CD14-positive monocyte (primary cell): Measurements from ENCODE around the gene VWC2. TPM values are rescaled to one million over a fixed set of nuclear protein-coding genes. Genes with fewer than 3 reads are reported as not detected.

Experiments
- DNase-seq, 3 donors: peaks; one replicate each; pipeline ENCODE4 v3.0.0-alpha.2; 2011 to 2022
- H2AFZ ChIP-seq: 2 replicates; pipeline ENCODE4 v1.6.0; 2012; ENCODE audit warnings: mild to moderate bottlenecking, low read depth, low read length, inconsistent platforms; ENCODE audit not compliant: insufficient read depth, poor library complexity, severe bottlenecking
- H3K27ac ChIP-seq, 2 donors: 1 replicate in 1 of 2; 2 replicates in 1 of 2; pipeline ENCODE4 v1.5.1; 2012 to 2013; ENCODE audit warnings: low read length in 2 of 2, control low read depth in 1 of 2, inconsistent platforms in 1 of 2, low read depth in 1 of 2, mild to moderate bottlenecking in 1 of 2
- H3K27me3 ChIP-seq, 2 donors: one replicate each; pipeline versions ENCODE4 v1.6.0 to v1.6.1; 2011 to 2013; ENCODE audit warnings: low read length in 2 of 2; ENCODE audit not compliant: control insufficient read depth in 2 of 2, insufficient read depth in 2 of 2
- H3K36me3 ChIP-seq, 2 donors: replicated peaks in 1 of 2; 1 replicate in 1 of 2; 2 replicates in 1 of 2; pipeline versions ENCODE4 v1.5.1 to v1.6.1; 2012 to 2013; ENCODE audit warnings: low read length in 2 of 2, control low read depth in 1 of 2, inconsistent platforms in 1 of 2, mild to moderate bottlenecking in 1 of 2; ENCODE audit not compliant: insufficient read depth in 2 of 2, control insufficient read depth in 1 of 2
- H3K4me1 ChIP-seq, 2 donors: 1 replicate in 1 of 2; 2 replicates in 1 of 2; pipeline versions ENCODE4 v1.5.1 to v1.6.1; 2012 to 2013; ENCODE audit warnings: low read length in 2 of 2, control low read depth in 1 of 2, inconsistent platforms in 1 of 2, mild to moderate bottlenecking in 1 of 2, moderate library complexity in 1 of 2; ENCODE audit not compliant: insufficient read depth in 2 of 2, control insufficient read depth in 1 of 2
- H3K4me2 ChIP-seq: replicated peaks from 2 replicates; pipeline ENCODE3; 2012; ENCODE audit warnings: low read length, moderate library complexity, mild to moderate bottlenecking; ENCODE audit not compliant: poor library complexity, severe bottlenecking; ENCODE audit errors: extremely low read depth
- H3K4me3 ChIP-seq, 3 experiments: fragments of 200-600 bp in 1 of 3; sonication (generic) in 1 of 3; replicated peaks in 1 of 3; 1 replicate in 2 of 3; 2 replicates in 1 of 3; pipeline ENCODE4 v1.5.1; 2011 to 2013; ENCODE audit warnings: low read length in 3 of 3, mild to moderate bottlenecking in 3 of 3, control low read depth in 2 of 3, low read depth in 2 of 3, inconsistent platforms in 1 of 3, moderate library complexity in 1 of 3
- H3K79me2 ChIP-seq: 2 replicates; pipeline ENCODE4 v1.6.0; 2012; ENCODE audit warnings: mild to moderate bottlenecking, control low read depth, inconsistent platforms, low read length, moderate library complexity; ENCODE audit not compliant: insufficient read depth
- H3K9ac ChIP-seq: 2 replicates; pipeline ENCODE4 v1.6.0; 2017; ENCODE audit warnings: low read length, mild to moderate bottlenecking; ENCODE audit not compliant: insufficient read depth, poor library complexity, severe bottlenecking
- H3K9me3 ChIP-seq, 2 donors: replicated peaks in 1 of 2; 1 replicate in 1 of 2; 2 replicates in 1 of 2; pipeline versions ENCODE4 v1.5.1 to v1.6.1; 2012 to 2013; ENCODE audit warnings: low read length in 2 of 2, control low read depth in 1 of 2; ENCODE audit not compliant: control insufficient read depth in 1 of 2, insufficient read depth in 1 of 2
- H4K20me1 ChIP-seq: 2 replicates; pipeline ENCODE4 v1.6.0; 2012; ENCODE audit warnings: mild to moderate bottlenecking, low read length, control low read depth, moderate library complexity; ENCODE audit not compliant: insufficient read depth
- H3K27ac Mint-ChIP-seq, 7 donors: one replicate each; pipeline ENCODE4 v1.8.0; 2020; ENCODE audit warnings: mild to moderate bottlenecking in 7 of 7, mixed read lengths in 7 of 7, moderate library complexity in 6 of 7, inconsistent platforms in 2 of 7
- H3K27me3 Mint-ChIP-seq, 3 donors: one replicate each; pipeline ENCODE4 v1.8.0; 2021 to 2022; ENCODE audit warnings: low read depth in 3 of 3, mild to moderate bottlenecking in 3 of 3, mixed read lengths in 3 of 3, moderate library complexity in 3 of 3, inconsistent platforms in 1 of 3
- H3K36me3 Mint-ChIP-seq, 2 donors: one replicate each; pipeline ENCODE4 v1.8.0; 2020; ENCODE audit warnings: mixed read lengths in 2 of 2, inconsistent platforms in 1 of 2, mild to moderate bottlenecking in 1 of 2
- H3K4me1 Mint-ChIP-seq: one replicate; pipeline ENCODE4 v1.8.0; 2020; ENCODE audit warnings: mild to moderate bottlenecking, mixed read lengths
- H3K4me3 Mint-ChIP-seq, 2 donors: one replicate each; pipeline ENCODE4 v1.8.0; 2020; ENCODE audit warnings: mild to moderate bottlenecking in 2 of 2, mixed read lengths in 2 of 2, moderate library complexity in 1 of 2
- H3K9me3 Mint-ChIP-seq, 7 donors: one replicate each; pipeline ENCODE4 v1.8.0; 2020 to 2022; ENCODE audit warnings: mixed read lengths in 7 of 7, mild to moderate bottlenecking in 6 of 7, moderate library complexity in 6 of 7, inconsistent platforms in 2 of 7
- CTCF ChIP-seq: fragments of 200-600 bp; IDR thresholded peaks from one replicate; pipeline ENCODE4 v1.8.0; 2022; ENCODE audit warnings: antibody characterized with exemption, mild to moderate bottlenecking
- WGBS: methylation state at CpG from one replicate; pipeline ENCODE4 v1.1.5; 2013; ENCODE audit warnings: missing lambda C conversion rate; ENCODE audit not compliant: insufficient coverage; 5-methylcytosine and 5-hydroxymethylcytosine counted together
- intact Hi-C, 2 donors: fragments of 100-400 bp; cut with micrococcal nuclease; formaldehyde crosslinking; loops; one replicate each; pipeline versions ENCODE4 v1.15.0 to v1.15.1; 2023
- polyA plus RNA-seq, 3 donors: library from polyadenylated mRNA; depleted of rRNA in 1 of 3; unstranded in 2 of 3; stranded (reverse) in 1 of 3; fragments of 300-500 nt in 2 of 3; fragments of >200 nt in 1 of 3; fragmentation: Illumina TruSeq in 2 of 3; gene quantifications; 1 replicate in 2 of 3; 2 replicates in 1 of 3; pipeline ENCODE4 v1.2.3, GENCODE V29; 2012 to 2021

The VWC2 gene
- polyA plus RNA-seq, 3 donors: not detected

- Histone ChIP-seq H2AFZ (no peak overlapping the region), H3K4me3 (no peak overlapping the region), H3K9me3 (no peaks in the 10 kb centered on the region), H3K79me2 (no peaks in the 10 kb centered on the region), H3K4me1 (no peaks in the 10 kb centered on the region), H4K20me1 (no peaks in the 10 kb centered on the region), H3K4me2 (no peak overlapping the region), H3K27me3 (no peaks in the 10 kb centered on the region), H3K27ac (no peak overlapping the region), H3K36me3 (no peaks in the 10 kb centered on the region), H3K9ac (no peak overlapping the region)
- no peaks in the 10 kb centered on the region for H3K36me3 Mint-ChIP-seq
- H3K9me3 Mint-ChIP-seq: peaks cover 0 to 3% (median 0%) of the 10 kb centered on the region in 7 donors
- intact Hi-C loops: no loop called here
- H3K27me3 Mint-ChIP-seq: peaks cover 0 to 14% (median 12%) of the 10 kb centered on the region in 3 donors
- no peak overlapping the region for H3K4me3 Mint-ChIP-seq
- no peaks in the 10 kb centered on the region for H3K4me1 Mint-ChIP-seq
- no peak for DNase-seq
- 100% methylated on average over 3 of the region's 3 CpGs for WGBS
- no peak for TF ChIP-seq CTCF
- no peak overlapping the region for H3K27ac Mint-ChIP-seq
Measured at GRCh38 chr7:49763791-49764190, 9.6 kb upstream of the VWC2 start.

GRCh38 chr7:49766966-49767365 lies 6.5 kb upstream of the VWC2 start:
- Mint-ChIP-seq H3K9me3 (peaks cover 0 to 3% (median under 1%) of the 10 kb centered on the region in 7 donors), H3K4me3 (no peak overlapping the region), H3K36me3 (no peaks in the 10 kb centered on the region), H3K27me3 (peaks cover 17 to 34% (median 22%) of the 10 kb centered on the region in 3 donors), H3K4me1 (no peaks in the 10 kb centered on the region), H3K27ac (no peak overlapping the region)
- no peak for TF ChIP-seq CTCF
- no peaks in the 10 kb centered on the region for H3K79me2 ChIP-seq
- peaks cover 3 to 15% of the 10 kb centered on the region in 2 donors for H3K27me3 ChIP-seq
- no peak overlapping the region for H3K9ac ChIP-seq
- H3K4me1 ChIP-seq: no peaks in the 10 kb centered on the region
- no peak for DNase-seq
- 100% methylated on average over 1 of the region's 1 CpG for WGBS
- no peaks in the 10 kb centered on the region for H3K36me3 ChIP-seq
- no peak overlapping the region for H2AFZ ChIP-seq
- no peak overlapping the region for H3K27ac ChIP-seq
- H3K4me2 ChIP-seq: no peak overlapping the region
- no peaks in the 10 kb centered on the region for H4K20me1 ChIP-seq
- no peaks in the 10 kb centered on the region for H3K9me3 ChIP-seq
- intact Hi-C loops: no loop called here
- H3K4me3 ChIP-seq: no peak overlapping the region
